ENCODE data around the gene PES1. TPM values are rescaled to one million over a fixed set of nuclear protein-coding genes. Genes with fewer than 3 reads are reported as not detected.

Gene PES1
- total and polyA plus RNA-seq, 2 donors (not counting 3 experiments of a cell fraction or from before 2014, with no cell fraction given) = 110 to 135 TPM

DNA sequence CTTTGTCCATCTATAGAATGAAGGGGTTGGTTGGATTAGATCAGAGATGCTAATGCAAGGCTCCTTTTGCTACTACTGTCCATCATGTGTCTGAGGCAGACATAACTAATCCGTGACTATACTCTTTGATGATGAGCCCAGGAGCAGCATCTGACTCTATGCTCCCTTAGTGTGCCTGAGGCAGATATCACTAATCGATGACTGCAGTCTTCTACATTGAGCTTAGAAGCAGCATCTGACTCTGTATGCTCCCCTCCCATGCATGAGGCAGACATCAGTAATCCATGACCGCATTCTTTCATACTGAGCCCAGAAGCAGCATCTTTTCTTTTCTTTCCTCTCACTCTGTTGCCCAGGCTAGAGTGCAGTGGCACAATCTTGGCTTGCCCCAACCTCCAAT, 19.5 kb upstream of the PES1 start:
- Histone ChIP-seq H3K4me2 (ENCODE audit: insufficient read depth, low read length) (no peak overlapping the region), H3K9me1 (replicated peaks; ENCODE audit: control insufficient read depth, extremely low read depth, insufficient read depth, low read length) (no peaks in the 10 kb centered on the region), H3K9ac (replicated peaks; ENCODE audit: extremely low read depth, insufficient read depth, low read length) (no peak overlapping the region), H3K27ac (ENCODE audit: insufficient read depth, low read depth, low read length) (no peak overlapping the region), H3K79me2 (ENCODE audit: control insufficient read depth, insufficient read depth, low read length) (no peaks in the 10 kb centered on the region), H3K36me3 (ENCODE audit: control insufficient read depth in 2 of 2, extremely low read depth in 1 of 2, insufficient read depth in 2 of 2, low read length in 2 of 2) (peaks cover 0 to 32% of the 10 kb centered on the region in 2 experiments), H2AFZ (ENCODE audit: low read depth, low read length) (no peak overlapping the region), H3K4me3 (replicated peaks in 1 of 3; ENCODE audit: insufficient read depth in 1 of 3, low read depth in 1 of 3, low read length in 3 of 3) (no peak overlapping the region), H3K9me3 (replicated peaks; ENCODE audit: control insufficient read depth, insufficient read depth, low read length) (no peaks in the 10 kb centered on the region), H3K27me3 (ENCODE audit: control insufficient read depth in 2 of 2, insufficient read depth in 2 of 2, low read length in 2 of 2) (no peaks in the 10 kb centered on the region), H4K20me1 (replicated peaks; ENCODE audit: control insufficient read depth, extremely low read depth, insufficient read depth, low read length) (no peaks in the 10 kb centered on the region), H3K4me1 (ENCODE audit: control insufficient read depth, extremely low read depth, insufficient read depth, low read length) (peaks cover 32% of the 10 kb centered on the region)
- dilution Hi-C loops (cut with MboI; ENCODE audit: extremely low pct_ligation_motif_present, low sequenced_read_pairs) (no loop called here), intact Hi-C loops (cut with micrococcal nuclease) (no loop called here)
- no peak for FAIRE-seq
- ChIA-PET POLR2A (no interaction called here), CTCF (no interaction called here)
- TF ChIP-seq POLR2AphosphoS5 (IDR thresholded peaks at IDR 0.05; ENCODE audit: insufficient read depth, low read depth, low read length) = no peak
- TF ChIP-seq, protein P1, sequence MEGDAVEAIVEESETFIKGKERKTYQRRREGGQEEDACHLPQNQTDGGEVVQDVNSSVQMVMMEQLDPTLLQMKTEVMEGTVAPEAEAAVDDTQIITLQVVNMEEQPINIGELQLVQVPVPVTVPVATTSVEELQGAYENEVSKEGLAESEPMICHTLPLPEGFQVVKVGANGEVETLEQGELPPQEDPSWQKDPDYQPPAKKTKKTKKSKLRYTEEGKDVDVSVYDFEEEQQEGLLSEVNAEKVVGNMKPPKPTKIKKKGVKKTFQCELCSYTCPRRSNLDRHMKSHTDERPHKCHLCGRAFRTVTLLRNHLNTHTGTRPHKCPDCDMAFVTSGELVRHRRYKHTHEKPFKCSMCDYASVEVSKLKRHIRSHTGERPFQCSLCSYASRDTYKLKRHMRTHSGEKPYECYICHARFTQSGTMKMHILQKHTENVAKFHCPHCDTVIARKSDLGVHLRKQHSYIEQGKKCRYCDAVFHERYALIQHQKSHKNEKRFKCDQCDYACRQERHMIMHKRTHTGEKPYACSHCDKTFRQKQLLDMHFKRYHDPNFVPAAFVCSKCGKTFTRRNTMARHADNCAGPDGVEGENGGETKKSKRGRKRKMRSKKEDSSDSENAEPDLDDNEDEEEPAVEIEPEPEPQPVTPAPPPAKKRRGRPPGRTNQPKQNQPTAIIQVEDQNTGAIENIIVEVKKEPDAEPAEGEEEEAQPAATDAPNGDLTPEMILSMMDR (IDR thresholded peaks at IDR 0.05; ENCODE audit: extremely low read depth in 1 of 2, insufficient read depth in 1 of 2, low read depth in 1 of 2, low read length in 2 of 2) = no peak
- no peak for TF ChIP-seq GATA2 (IDR thresholded peaks at IDR 0.05; ENCODE audit: insufficient read depth, insufficient read length, low read depth, low read length)
- no TSS peak for BruUV-seq (replicated peaks)
- no peak for DNase-seq (ENCODE audit: low read depth, low spot score)

DNA sequence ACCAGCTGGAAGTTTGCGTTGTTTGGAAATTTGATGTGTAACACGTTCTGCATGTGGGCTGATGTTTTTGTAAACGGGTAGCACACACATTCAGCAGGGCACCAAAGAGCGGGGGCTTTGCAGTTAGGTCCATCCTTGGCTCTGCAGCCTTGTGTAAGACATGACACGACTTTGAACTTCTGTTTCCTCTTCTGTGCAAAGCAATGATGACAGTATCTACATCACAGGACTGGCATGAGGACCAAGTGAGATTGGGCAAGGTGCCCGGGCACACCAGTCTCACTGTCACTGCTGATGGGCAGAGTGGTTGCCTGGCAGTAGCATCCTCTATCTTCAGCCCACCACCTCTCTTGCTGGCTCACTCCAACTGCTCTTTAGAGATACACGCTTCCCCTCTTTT, 18.6 kb upstream of the PES1 start:
- Histone ChIP-seq H2AFZ (ENCODE audit: low read depth, low read length) (no peak overlapping the region), H3K9ac (replicated peaks; ENCODE audit: extremely low read depth, insufficient read depth, low read length) (no peak overlapping the region), H3K27me3 (ENCODE audit: control insufficient read depth in 2 of 2, insufficient read depth in 2 of 2, low read length in 2 of 2) (no peaks in the 10 kb centered on the region), H3K36me3 (ENCODE audit: control insufficient read depth in 2 of 2, extremely low read depth in 1 of 2, insufficient read depth in 2 of 2, low read length in 2 of 2) (peaks cover 0 to 25% of the 10 kb centered on the region in 2 experiments), H3K27ac (ENCODE audit: insufficient read depth, low read depth, low read length) (no peak overlapping the region), H3K9me1 (replicated peaks; ENCODE audit: control insufficient read depth, extremely low read depth, insufficient read depth, low read length) (no peaks in the 10 kb centered on the region), H3K4me2 (ENCODE audit: insufficient read depth, low read length) (no peak overlapping the region), H4K20me1 (replicated peaks; ENCODE audit: control insufficient read depth, extremely low read depth, insufficient read depth, low read length) (no peaks in the 10 kb centered on the region), H3K79me2 (ENCODE audit: control insufficient read depth, insufficient read depth, low read length) (no peaks in the 10 kb centered on the region), H3K4me1 (ENCODE audit: control insufficient read depth, extremely low read depth, insufficient read depth, low read length) (peaks cover 37% of the 10 kb centered on the region), H3K4me3 (replicated peaks in 1 of 3; ENCODE audit: insufficient read depth in 1 of 3, low read depth in 1 of 3, low read length in 3 of 3) (no peak overlapping the region), H3K9me3 (replicated peaks; ENCODE audit: control insufficient read depth, insufficient read depth, low read length) (no peaks in the 10 kb centered on the region)
- ChIA-PET POLR2A (no interaction called here), CTCF (interaction anchor here (0.9 to 5.2 kb wide), 5 partner anchors 10 to 322 kb away, joined by 3 to 59 read pairs (median 3); partner anchors contain the start of gene SLC35E4)
- dilution Hi-C loops (cut with MboI; ENCODE audit: extremely low pct_ligation_motif_present, low sequenced_read_pairs) = no loop called here
- no TSS peak for BruUV-seq (replicated peaks)
- no peak for DNase-seq (ENCODE audit: low read depth, low spot score)
- FAIRE-seq = no peak
- TF ChIP-seq, protein P2, sequence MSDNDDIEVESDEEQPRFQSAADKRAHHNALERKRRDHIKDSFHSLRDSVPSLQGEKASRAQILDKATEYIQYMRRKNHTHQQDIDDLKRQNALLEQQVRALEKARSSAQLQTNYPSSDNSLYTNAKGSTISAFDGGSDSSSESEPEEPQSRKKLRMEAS (IDR thresholded peaks at IDR 0.05; ENCODE audit: insufficient read depth, insufficient read length) = no peak
- TF ChIP-seq GATA2 (IDR thresholded peaks at IDR 0.05; ENCODE audit: insufficient read depth, insufficient read length, low read depth, low read length) (no peak), POLR2A (IDR thresholded peaks at IDR 0.05; ENCODE audit: low read depth, low read length) (no peak), POLR2AphosphoS5 (IDR thresholded peaks at IDR 0.05; ENCODE audit: insufficient read depth, low read depth, low read length) (no peak), JUN (IDR thresholded peaks at IDR 0.05; ENCODE audit: borderline replicate concordance, insufficient read depth, insufficient read length, low read depth) (no peak), EZH2 (IDR thresholded peaks at IDR 0.05; ENCODE audit: borderline replicate concordance, low read depth, low read length, severe bottlenecking) (no peak), MYC (IDR thresholded peaks at IDR 0.05; ENCODE audit: low read depth, low read length) (no peak), FOS (IDR thresholded peaks at IDR 0.05; ENCODE audit: borderline replicate concordance, insufficient read depth, low read length) (no peak)
- TF ChIP-seq, protein P1 (IDR thresholded peaks at IDR 0.05; ENCODE audit: extremely low read depth in 1 of 2, insufficient read depth in 1 of 2, low read depth in 1 of 2, low read length in 2 of 2) = no peak
- intact Hi-C loops (cut with micrococcal nuclease) = no loop called here

Data from endothelial cell of umbilical vein (primary cell).